22Rv1 (cell line): ENCODE data around the gene GPC5.

Experiments
- ZFX ChIP-seq: fragments of 450-650 bp; IDR thresholded peaks from 2 replicates; pipeline ENCODE4 v1.6.1; 2017; ENCODE audit warnings: antibody characterized with exemption, borderline replicate concordance
- TF ChIP-seq, protein P1 (sequence below): fragments of 450-650 bp; IDR thresholded peaks from 2 replicates; pipeline ENCODE4 v1.5.1; 2017; ENCODE audit warnings: mild to moderate bottlenecking

DNA sequence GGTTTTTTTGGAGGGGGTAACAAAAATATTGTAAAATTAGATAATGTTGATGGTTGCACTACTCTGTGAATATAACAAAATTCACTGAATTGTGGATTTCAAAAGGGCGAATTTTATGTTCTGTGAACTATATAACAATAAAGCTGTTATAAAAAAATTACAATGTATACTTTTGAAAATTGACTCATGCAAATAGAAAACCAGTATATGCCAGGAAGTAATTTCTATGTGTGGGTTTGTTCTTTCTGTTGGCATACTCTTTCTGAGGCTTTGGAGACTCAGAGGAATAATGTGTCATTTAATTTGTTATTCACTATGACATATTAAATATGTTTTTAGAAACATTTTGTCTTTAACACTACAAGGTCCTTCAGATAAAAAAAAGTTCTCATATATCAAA lies 310.1 kb downstream of the GPC5 start:
- TF ChIP-seq, protein P1, sequence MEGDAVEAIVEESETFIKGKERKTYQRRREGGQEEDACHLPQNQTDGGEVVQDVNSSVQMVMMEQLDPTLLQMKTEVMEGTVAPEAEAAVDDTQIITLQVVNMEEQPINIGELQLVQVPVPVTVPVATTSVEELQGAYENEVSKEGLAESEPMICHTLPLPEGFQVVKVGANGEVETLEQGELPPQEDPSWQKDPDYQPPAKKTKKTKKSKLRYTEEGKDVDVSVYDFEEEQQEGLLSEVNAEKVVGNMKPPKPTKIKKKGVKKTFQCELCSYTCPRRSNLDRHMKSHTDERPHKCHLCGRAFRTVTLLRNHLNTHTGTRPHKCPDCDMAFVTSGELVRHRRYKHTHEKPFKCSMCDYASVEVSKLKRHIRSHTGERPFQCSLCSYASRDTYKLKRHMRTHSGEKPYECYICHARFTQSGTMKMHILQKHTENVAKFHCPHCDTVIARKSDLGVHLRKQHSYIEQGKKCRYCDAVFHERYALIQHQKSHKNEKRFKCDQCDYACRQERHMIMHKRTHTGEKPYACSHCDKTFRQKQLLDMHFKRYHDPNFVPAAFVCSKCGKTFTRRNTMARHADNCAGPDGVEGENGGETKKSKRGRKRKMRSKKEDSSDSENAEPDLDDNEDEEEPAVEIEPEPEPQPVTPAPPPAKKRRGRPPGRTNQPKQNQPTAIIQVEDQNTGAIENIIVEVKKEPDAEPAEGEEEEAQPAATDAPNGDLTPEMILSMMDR, result no peak
- TF ChIP-seq ZFX, result no peak
